ENCODE data around the gene ZAR1.

ZAR1 gene

DNA sequence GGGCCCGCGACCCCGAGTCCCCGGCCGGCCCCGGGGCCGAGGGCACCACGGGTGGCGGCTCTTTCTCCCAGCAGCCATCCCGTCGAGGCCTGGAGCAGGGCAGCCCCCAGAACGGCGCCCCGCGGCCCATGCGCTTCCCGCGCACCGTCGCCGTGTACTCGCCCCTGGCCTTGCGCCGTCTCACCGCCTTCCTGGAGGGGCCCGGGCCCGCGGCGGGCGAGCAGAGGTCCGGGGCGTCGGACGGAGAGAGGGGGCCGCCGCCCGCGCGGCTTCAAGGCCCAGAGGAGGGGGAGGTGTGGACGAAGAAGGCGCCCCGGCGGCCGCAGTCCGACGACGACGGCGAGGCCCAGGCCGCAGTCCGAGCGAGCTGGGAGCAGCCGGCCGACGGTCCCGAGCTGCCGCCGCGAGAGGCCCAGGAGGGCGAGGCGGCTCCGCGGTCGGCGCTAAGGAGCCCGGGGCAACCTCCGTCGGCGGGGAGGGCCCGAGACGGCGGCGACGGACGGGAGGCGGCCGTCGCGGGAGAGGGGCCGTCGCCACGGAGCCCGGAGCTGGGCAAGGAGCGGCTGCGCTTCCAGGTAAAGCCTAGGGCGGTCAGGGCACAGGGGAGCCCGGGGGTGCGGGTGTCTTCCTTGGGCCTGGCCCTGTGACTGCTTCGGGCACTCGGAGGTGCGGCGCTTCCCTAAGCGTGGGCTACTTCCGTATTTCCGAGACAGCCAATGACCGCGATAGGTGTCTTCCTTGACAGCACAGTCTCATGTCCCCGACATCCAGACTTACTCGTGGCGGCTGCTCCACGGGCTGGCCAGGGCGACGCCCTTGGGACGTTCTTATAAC lies 845 bp downstream of the ZAR1 start:
- DNase-seq, result peak; percentile 59

- DNase-seq, result no peak
Observed at GRCh38 chr4:48491514-48492176, 1.6 kb downstream of the ZAR1 start.

DNA sequence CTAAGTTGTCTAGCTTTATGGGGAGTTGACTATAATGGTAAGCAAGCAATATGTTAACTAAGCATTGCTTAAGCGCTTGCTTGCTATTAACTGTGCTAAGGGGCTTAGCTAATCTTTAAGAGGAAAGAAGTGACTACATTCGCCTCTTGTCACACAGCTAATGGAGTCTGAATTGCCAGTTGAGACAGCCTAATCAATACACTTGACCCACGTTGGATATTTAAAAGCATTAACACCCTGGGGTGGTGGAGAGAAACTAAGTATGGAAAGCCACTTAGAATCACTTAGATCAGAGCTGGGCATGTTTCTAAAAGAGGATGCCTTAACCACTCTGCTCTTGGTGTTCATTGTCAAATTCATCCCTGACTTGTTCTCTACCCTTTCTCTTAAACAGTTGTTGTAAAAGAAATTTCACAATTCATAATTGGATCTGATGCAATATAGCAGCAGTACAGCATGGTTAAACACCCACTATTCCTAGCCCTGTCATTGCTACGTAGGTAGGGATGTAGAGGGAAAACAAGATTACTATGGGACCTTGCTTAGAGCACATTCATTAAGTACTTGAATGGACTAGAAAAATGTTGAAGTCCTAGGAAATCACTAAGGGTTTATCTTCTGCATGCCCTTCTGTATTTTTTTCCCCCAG lies 3.5 kb downstream of the ZAR1 start:
- no peak for DNase-seq

DNA sequence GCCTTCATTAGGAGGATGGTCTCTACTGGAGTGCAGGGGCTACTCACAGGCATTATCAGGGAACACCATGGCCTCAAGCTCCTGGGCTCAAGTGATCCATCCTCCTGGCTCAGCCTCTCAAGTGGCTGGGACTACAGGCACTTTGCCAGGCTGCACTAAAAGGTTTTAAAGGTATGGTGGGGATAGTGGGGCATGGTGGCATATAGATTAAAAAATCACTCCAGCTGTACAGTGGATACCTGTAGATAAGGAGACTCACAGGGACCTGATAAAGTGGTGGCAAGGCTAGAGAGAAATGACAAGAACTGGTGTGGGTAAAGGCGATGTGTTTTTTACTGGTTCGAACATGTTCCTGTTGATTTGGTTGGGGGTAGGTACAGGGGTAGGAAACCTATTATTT lies 5.9 kb downstream of the ZAR1 start:
- no peak for DNase-seq

- no peak for DNase-seq
Observed at GRCh38 chr4:48498895-48499294, 8.8 kb downstream of the ZAR1 start.

DNA sequence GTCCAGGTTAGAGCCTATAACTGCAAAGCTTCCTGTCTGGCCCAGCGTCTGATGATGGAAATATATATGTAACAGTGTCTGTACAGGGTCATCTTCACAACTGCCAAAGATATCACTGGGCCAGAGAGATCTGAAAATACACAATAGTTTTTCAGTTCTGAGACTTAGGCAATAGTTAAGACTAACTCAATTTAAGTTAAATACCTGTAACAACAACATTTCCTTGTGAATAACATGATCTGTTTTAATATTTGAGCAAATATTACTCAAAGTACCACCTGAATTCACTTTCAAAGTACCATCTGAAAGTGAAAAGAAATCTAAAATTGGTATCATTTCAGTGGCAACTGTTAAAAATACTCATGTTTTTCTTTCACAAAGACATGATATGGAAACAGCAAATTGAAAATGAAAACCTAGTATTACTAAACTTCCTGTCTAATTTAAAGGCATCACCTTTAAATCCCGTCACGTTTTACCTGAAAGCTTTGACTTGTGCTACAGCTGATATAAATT lies 9.6 kb downstream of the ZAR1 start:
- no peak for DNase-seq

DNA sequence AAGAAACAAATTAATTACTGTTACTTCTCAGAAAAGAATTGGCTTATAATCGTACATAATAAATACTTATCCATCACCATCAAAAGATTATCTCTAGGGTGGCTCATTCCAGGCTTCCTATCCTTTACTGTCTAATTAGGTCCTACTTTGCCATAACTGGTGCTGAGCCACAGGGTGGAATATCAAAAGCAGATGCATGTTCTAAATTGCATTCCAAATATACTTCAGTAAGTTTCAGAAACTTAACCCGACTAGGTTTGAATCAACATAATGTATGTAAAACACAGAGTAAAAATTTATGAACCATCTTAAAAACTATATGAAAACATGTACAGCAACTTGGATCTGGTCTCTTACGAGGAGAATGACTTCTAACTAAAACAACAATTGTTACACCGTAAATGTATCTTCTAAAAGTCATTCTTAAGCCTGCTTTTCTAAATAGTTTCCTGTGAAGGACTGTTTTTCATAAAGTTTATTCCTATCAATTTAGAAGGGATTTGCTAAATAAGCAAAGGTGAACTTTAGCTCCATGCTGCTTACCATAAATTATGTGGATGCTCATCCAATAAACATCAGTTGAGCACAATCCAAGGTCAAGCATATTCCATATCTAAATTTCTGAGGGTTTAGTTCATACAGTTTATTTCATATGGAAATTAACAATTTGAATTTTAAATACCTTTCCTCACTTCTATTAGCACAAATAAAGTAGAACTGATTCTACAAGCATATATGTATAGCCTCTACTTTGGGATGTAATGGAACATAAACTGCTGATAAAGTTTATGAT lies 13.4 kb downstream of the ZAR1 start:
- no peak for DNase-seq

DNA sequence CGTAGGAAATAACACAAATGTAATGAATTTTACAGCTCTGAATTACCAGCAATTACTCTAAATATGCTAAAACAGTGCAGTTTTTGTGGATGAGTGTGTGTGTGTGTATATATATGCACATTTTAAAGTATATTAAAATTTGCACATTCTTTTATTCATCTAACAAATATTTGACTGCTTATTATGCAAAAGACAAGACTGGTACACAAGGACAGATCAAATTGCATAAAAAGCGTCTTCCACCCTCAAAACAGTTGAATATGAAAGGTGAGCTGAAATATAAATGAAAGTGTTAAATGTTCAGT lies 13.9 kb downstream of the ZAR1 start:
- no peak for DNase-seq

- DNase-seq, result no peak
Observed at GRCh38 chr4:48504352-48504751, 14.3 kb downstream of the ZAR1 start.

- no peak for DNase-seq
Observed at GRCh38 chr4:48506716-48507115, 16.7 kb downstream of the ZAR1 start.

DNA sequence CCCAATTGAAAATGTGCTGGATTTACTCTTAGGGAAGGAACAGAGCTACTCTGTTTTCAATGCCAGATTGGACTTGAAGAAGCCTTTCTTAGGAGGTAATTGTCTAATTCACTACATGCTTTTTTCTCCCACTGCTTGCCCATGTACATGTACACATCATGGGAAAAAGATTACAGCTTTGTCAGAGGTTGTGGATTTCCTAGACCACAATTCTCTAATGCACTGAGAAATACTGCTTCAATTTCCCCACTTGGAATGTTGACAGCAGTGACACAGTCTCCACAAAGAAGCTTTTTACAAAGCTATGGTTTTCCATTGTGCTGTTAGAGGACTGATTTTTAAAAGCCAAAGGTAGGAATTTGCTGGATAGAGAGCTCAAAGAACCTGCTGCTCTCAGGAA lies 19.5 kb downstream of the ZAR1 start:
- no peak for DNase-seq

GRCh38 chr4:48518143-48518542 lies 28.1 kb downstream of the ZAR1 start:
- no peak for DNase-seq

DNA sequence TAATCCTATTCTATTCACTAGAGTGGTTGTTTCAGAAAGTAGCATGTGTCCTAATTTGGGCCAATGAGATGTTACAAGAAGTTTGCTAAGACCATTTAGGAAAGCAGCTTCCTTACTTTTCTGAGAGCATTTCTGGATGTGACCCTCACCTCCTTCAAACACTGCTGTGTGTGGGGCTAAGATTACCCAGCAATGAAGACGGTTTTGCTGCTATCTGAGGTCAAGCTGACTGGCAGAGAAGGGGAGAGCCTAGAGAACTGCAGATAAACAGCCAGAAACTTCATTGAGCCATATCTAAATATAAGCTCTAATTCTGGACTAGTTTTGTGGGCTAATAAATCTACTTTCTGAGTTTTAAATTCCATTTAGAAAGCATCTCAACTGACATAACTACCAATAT lies 36.4 kb downstream of the ZAR1 start:
- DNase-seq, result no peak

DNA sequence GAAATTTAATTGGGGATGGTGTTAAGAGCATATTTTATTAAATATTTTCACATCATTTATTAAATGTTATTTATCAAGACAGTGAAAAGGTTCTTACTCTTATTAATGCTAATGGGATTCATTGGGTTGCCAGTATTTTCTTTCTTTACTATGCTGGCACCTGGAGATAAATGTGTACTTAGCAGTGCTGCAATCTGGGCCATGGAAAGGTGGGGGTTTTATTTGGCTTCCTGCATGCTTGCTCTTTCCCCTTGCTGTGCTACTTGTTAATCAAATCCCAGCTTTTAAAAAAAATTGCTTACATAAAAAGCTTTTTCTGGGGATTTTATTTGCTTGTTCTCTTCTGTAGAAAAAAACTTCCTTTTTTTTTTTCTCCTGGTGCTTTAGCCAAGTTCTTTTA lies 48.3 kb downstream of the ZAR1 start:
- no peak for DNase-seq

DNA sequence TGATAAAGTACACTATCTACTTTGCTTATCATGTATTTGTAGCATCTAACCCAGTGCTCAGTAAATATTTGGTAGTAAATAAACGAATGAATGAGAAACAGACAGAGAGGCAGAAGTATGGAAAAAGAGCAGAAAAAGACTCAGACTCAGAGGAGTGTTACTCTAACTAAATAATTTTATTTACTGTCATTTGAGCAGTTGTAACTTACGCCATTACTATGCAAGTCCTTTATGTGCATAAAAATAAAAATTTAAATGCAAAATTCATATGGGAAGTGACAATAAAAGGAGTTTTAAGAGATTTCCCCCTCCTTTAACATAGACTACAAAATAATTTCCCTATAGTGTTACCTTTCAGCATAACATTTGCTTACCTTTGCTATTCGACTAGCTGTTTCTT lies 49.5 kb downstream of the ZAR1 start:
- no peak for DNase-seq

DNA sequence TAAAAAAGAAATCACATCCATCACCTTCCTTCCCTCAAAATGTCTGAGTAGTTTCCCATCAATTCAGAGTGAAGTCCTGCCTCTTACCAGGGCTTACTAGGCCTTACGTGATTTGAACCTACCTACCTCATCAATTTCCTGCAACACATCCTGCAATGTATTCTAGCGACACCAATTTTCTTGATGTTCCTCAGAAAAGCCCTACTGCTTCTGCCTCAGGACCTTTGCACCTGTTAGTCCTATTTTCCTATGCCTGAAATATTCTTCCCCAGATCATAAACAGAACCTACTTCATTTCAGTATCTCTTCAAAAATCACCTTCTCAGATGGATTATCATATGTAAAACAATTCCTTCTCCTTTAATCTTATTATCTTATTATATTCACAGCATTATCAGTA lies 52.8 kb downstream of the ZAR1 start:
- no peak for DNase-seq

DNA sequence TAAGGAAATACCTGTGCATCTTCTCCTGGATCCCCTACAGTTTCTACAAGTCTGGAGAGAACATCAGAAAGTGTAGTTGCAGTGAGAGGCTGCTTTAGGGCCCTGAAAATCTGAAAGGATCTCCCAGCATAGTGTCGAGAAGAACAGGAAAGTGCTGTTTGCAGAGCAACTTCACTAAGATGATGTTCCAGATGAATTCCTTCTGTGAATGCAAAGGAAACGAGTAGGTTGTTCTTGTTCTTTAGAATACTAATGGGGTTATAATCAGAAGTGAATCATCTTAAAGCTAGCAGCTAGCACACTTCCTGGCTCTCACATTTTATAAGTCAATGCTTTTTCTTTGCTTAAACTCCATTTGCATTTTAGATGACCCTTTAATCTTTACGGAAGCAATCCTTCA lies 53.7 kb downstream of the ZAR1 start:
- DNase-seq, result no peak

Data from islet precursor cell (in vitro differentiated cells).